A172 (cell line): Measurements from ENCODE around the gene RBCK1. TPM values are rescaled to one million over a fixed set of nuclear protein-coding genes. Genes with fewer than 3 reads are reported as not detected.
"Not testable (repeated sequence)": the region's sequence is repeated elsewhere in the genome, so short reads cannot be mapped to it uniquely, and the experiment has no call there.

Source experiments
- DNase-seq: peaks from one replicate; pipeline ENCODE4 v3.0.0-alpha.2; 2015; ENCODE audit warnings: low spot score
- total RNA-seq: library from RNA; depleted of rRNA; stranded (reverse); fragments of >200 nt; shearing (Covaris generic); gene quantifications from 2 replicates; pipeline ENCODE4 v1.2.3, GENCODE V29; 2014

Gene RBCK1
- total RNA-seq, 1 experiment from 2014 or later: 101 TPM

- DNase-seq: no peak
Observed at GRCh38 chr20:437787-438486, 29.8 kb downstream of the RBCK1 start.

GRCh38 chr20:438571-439469 is 30.7 kb downstream of the RBCK1 start:
- DNase-seq: no peak

GRCh38 chr20:440148-440547 is 32.0 kb downstream of the RBCK1 start:
- no peak for DNase-seq

- DNase-seq: peak; percentile 67
Observed at GRCh38 chr20:440636-441035, 32.5 kb downstream of the RBCK1 start.

GRCh38 chr20:443223-443775 is 35.2 kb downstream of the RBCK1 start:
- no peak for DNase-seq

GRCh38 chr20:444117-444516 is 36.0 kb downstream of the RBCK1 start:
- DNase-seq: no peak

GRCh38 chr20:444862-445426 is 36.8 kb downstream of the RBCK1 start:
- DNase-seq: peak; percentile 81

GRCh38 chr20:445514-446336 is 37.6 kb downstream of the RBCK1 start:
- no peak for DNase-seq

GRCh38 chr20:452021-452420 is 43.9 kb downstream of the RBCK1 start:
- not testable (repeated sequence) for DNase-seq

- DNase-seq: no peak
Observed at GRCh38 chr20:454951-455350, 46.9 kb downstream of the RBCK1 start.

- DNase-seq: no peak
Observed at GRCh38 chr20:458776-459175, 50.7 kb downstream of the RBCK1 start.

- DNase-seq: no peak
Observed at GRCh38 chr20:460180-460579, 52.1 kb downstream of the RBCK1 start.

- no peak for DNase-seq
Observed at GRCh38 chr20:460707-461106, 52.6 kb downstream of the RBCK1 start.

GRCh38 chr20:461254-462198 is 53.4 kb downstream of the RBCK1 start:
- peak; percentile 29 for DNase-seq

- DNase-seq: peak; percentile 73
Observed at GRCh38 chr20:462199-462991, 54.3 kb downstream of the RBCK1 start, which contains the start of gene TBC1D20. Gene TBC1D20, minus strand, starts transcription at chr20:462533. Its CDS starts 128 bp downstream, at chr20:462405.

GRCh38 chr20:467755-468154 is 59.7 kb downstream of the RBCK1 start:
- DNase-seq: no peak

- DNase-seq: no peak
Observed at GRCh38 chr20:469746-470490, 61.8 kb downstream of the RBCK1 start.

- no peak for DNase-seq
Observed at GRCh38 chr20:472137-472846, 64.2 kb downstream of the RBCK1 start.
